SH-SY5Y (cell line): Measurements from ENCODE around the gene AMHR2.

Experiments
- GATA2 ChIP-seq: IDR thresholded peaks from 2 replicates; pipeline ENCODE4 v1.6.1; 2011; ENCODE audit warnings: mild to moderate bottlenecking, low read depth, low read length
- GATA3 ChIP-seq: IDR thresholded peaks from 2 replicates; pipeline ENCODE4 v1.6.1; 2011; ENCODE audit warnings: low read depth, mild to moderate bottlenecking, low read length, moderate library complexity

DNA sequence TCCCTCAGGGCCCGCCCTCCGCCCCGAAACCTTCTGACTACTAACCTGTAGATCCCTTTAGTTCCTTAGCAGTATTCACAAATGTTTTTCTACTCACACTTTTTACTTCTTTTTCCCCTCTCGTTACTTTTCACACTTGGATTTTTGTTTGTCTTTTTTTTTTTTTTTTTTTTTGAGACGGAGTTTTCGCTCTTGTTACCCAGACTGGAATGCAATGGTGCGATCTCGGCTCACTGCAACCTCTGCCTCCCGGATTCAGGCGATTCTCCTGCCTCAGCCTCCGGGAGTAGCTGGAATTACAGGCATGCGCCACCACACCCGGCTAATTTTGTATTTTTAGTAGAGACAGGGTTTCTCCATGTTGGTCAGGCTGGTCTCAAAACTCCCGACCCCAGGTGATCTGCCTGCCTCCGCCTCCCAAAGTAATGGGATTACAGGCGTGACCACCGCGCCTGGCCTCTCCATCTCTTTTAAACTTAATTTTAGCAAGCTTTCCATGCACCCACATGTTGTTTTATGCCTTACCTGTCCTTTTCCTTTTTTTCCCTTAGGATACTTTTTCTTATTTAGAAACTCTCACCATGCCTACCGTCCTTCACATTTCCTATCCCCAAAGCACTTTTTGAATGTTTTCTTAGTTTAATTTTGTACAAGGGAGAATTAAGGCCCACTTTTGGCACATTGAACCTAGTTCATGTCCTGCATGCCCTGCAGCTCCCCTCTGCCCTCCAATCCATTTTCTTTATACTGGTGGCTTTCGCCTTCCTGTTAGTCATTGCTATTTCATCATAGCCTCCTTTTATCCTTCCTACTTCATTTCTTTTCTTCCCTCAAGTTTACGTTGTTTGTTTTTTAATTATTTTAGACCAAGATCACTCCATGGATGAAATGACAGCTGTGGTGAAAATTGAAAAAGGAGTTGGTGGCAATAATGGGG, 42.6 kb upstream of the AMHR2 start:
- TF ChIP-seq GATA2 (no peak), GATA3 (no peak)
